HG03354 (cell line): ENCODE measurements around the gene FOXC1.

Experiments used
- ATAC-seq: cut with Tn5 transposase; IDR thresholded peaks from one replicate; pipeline ENCODE4 v1.9.1; 2021; ENCODE audit warnings: mild to moderate bottlenecking; ENCODE audit not compliant: unreplicated experiment, poor library complexity, severe bottlenecking

FOXC1 gene

GRCh38 chr6:1619098-1619672 lies 9.5 kb downstream of the FOXC1 start:
- ATAC-seq, result no peak

GRCh38 chr6:1619673-1620503 lies 10.2 kb downstream of the FOXC1 start:
- no peak for ATAC-seq

GRCh38 chr6:1620504-1621069 lies 10.9 kb downstream of the FOXC1 start:
- no peak for ATAC-seq

- ATAC-seq, result no peak
These were observed 11.5 kb downstream of the FOXC1 start for GRCh38 chr6:1621070-1621701.

GRCh38 chr6:1622220-1622850 lies 12.6 kb downstream of the FOXC1 start:
- ATAC-seq, result no peak

GRCh38 chr6:1622851-1623768 lies 13.4 kb downstream of the FOXC1 start:
- no peak for ATAC-seq

GRCh38 chr6:1623769-1624057 lies 14.0 kb downstream of the FOXC1 start:
- no peak for ATAC-seq

- ATAC-seq, result peak; percentile 69
These were observed 14.5 kb downstream of the FOXC1 start for GRCh38 chr6:1624058-1624850.

GRCh38 chr6:1624851-1625781 lies 15.4 kb downstream of the FOXC1 start:
- peak; percentile 36 for ATAC-seq

- ATAC-seq, result no peak
These were observed 16.2 kb downstream of the FOXC1 start for GRCh38 chr6:1625794-1626435.

GRCh38 chr6:1626481-1626880 lies 16.8 kb downstream of the FOXC1 start:
- ATAC-seq, result no peak

- no peak for ATAC-seq
These were observed 18.3 kb downstream of the FOXC1 start for GRCh38 chr6:1627827-1628560.

GRCh38 chr6:1629316-1629715 lies 19.6 kb downstream of the FOXC1 start:
- no peak for ATAC-seq

- ATAC-seq, result no peak
These were observed 20.6 kb downstream of the FOXC1 start for GRCh38 chr6:1630212-1630770.

GRCh38 chr6:1630771-1631217 lies 21.1 kb downstream of the FOXC1 start:
- ATAC-seq, result no peak

GRCh38 chr6:1631251-1631650 lies 21.5 kb downstream of the FOXC1 start:
- no peak for ATAC-seq
